Sigmoid colon (tissue), 4 donors: ENCODE results near the gene MTCL1.

Experiments
- CTCF ChIP-seq, 4 experiments: fragments of 450-650 bp in 3 of 4; fragments of 200-600 bp in 1 of 4; IDR thresholded peaks; one replicate each; pipeline ENCODE4 v1.5.1; 2016 to 2019; ENCODE audit warnings: antibody characterized with exemption in 4 of 4, mild to moderate bottlenecking in 3 of 4, moderate library complexity in 2 of 4
- EP300 ChIP-seq, 4 donors: sonication (generic); formaldehyde crosslinking; IDR thresholded peaks; one replicate each; pipeline ENCODE4 v1.6.1; 2017; ENCODE audit warnings: antibody characterized with exemption in 4 of 4

- no peak for TF ChIP-seq EP300 (IDR thresholded peaks at IDR 0.05)
- TF ChIP-seq CTCF (IDR thresholded peaks at IDR 0.05): no peak
These were observed 141.9 kb downstream of the MTCL1 start for GRCh38 chr18:8847066-8847755.
